WTC11 (cell line): Measurements from ENCODE around the gene FEZF1. TPM values are rescaled to one million over a fixed set of nuclear protein-coding genes. Genes with fewer than 3 reads are reported as not detected.

ENCODE experiments used
- ATAC-seq: fragments of 200-7000 bp; cut with Tn5 transposase; 2 replicates; pipeline ENCODE4 v1.10.0; 2021; ENCODE audit warnings: mild to moderate bottlenecking, moderate library complexity
- CTCF ChIA-PET: fragments of 300-600 bp; sonication (Branson Sonifier 250); formaldehyde crosslinking; loops from one replicate; lab custom pipeline; 2021; ENCODE audit warnings: antibody characterized with exemption; lab: Charles Lee
- POLR2A ChIA-PET: fragments of 350-600 bp; sonication (Branson Sonifier 250); formaldehyde crosslinking; loops from one replicate; lab custom pipeline; 2021; ENCODE audit warnings: antibody characterized with exemption; lab: Charles Lee
- DNase-seq: peaks from one replicate; pipeline ENCODE4 v3.0.0; 2021; ENCODE audit warnings: low spot score
- H3K27ac Mint-ChIP-seq: 2 replicates; pipeline ENCODE4 v1.8.0; 2021; ENCODE audit warnings: mixed read lengths
- H3K27me3 Mint-ChIP-seq: 2 replicates; pipeline ENCODE4 v1.8.0; 2021; ENCODE audit warnings: low read depth, mild to moderate bottlenecking, moderate library complexity, mixed read lengths
- H3K36me3 Mint-ChIP-seq: 2 replicates; pipeline ENCODE4 v1.8.0; 2021; ENCODE audit warnings: mixed read lengths
- H3K4me1 Mint-ChIP-seq: 2 replicates; pipeline ENCODE4 v1.8.0; 2022; ENCODE audit warnings: mixed read lengths
- H3K4me3 Mint-ChIP-seq: 2 replicates; pipeline ENCODE4 v1.8.0; 2021; ENCODE audit warnings: mild to moderate bottlenecking, moderate library complexity, mixed read lengths
- H3K9me3 Mint-ChIP-seq: 2 replicates; pipeline ENCODE4 v1.8.0; 2021; ENCODE audit warnings: mixed read lengths
- ATF1 ChIP-seq: sonication (generic); formaldehyde crosslinking; IDR thresholded peaks from 2 replicates; pipeline ENCODE4 v1.8.1; 2023; ENCODE audit warnings: mild to moderate bottlenecking, moderate library complexity, missing genetic modification reagents
- ELF4 ChIP-seq: sonication (generic); formaldehyde crosslinking; IDR thresholded peaks from 2 replicates; pipeline ENCODE4 v1.8.1; 2022; ENCODE audit warnings: low read depth, mild to moderate bottlenecking, moderate library complexity, missing genetic modification reagents
- GABPB1 ChIP-seq: sonication (generic); formaldehyde crosslinking; IDR thresholded peaks from 2 replicates; pipeline ENCODE4 v1.8.1; 2023; ENCODE audit warnings: mild to moderate bottlenecking, missing genetic modification reagents
- GTF2I ChIP-seq: fragments of 250-450 bp; sonication (Bioruptor Pico); conservative IDR thresholded peaks from 2 replicates; pipeline ENCODE4 v1.4.0; 2021; ENCODE audit warnings: mild to moderate bottlenecking
- HMGA2 ChIP-seq: fragments of 250-450 bp; sonication (Bioruptor Pico); IDR thresholded peaks from 2 replicates; pipeline ENCODE4 v1.4.0; 2021; ENCODE audit warnings: mild to moderate bottlenecking, moderate library complexity
- IRF2 ChIP-seq: sonication (generic); formaldehyde crosslinking; IDR thresholded peaks from 2 replicates; pipeline ENCODE4 v1.8.0; 2022; ENCODE audit warnings: low read depth, missing genetic modification reagents, borderline replicate concordance
- KAT7 ChIP-seq: sonication (generic); formaldehyde crosslinking; IDR thresholded peaks from 2 replicates; pipeline ENCODE4 v1.8.1; 2023; ENCODE audit warnings: missing genetic modification reagents, mild to moderate bottlenecking, borderline replicate concordance
- NFE2L1 ChIP-seq: sonication (generic); formaldehyde crosslinking; IDR thresholded peaks from 2 replicates; pipeline ENCODE4 v1.8.1; 2023; ENCODE audit warnings: missing genetic modification reagents
- NFYB ChIP-seq: sonication (generic); formaldehyde crosslinking; conservative IDR thresholded peaks from 2 replicates; pipeline ENCODE4 v1.8.0; 2022; ENCODE audit warnings: low read depth, missing genetic modification reagents
- NR3C1 ChIP-seq: sonication (generic); formaldehyde crosslinking; conservative IDR thresholded peaks from 2 replicates; pipeline ENCODE4 v1.8.1; 2023; ENCODE audit warnings: low read depth, mild to moderate bottlenecking, missing genetic modification reagents
- TCF7 ChIP-seq: sonication (generic); formaldehyde crosslinking; IDR thresholded peaks from 2 replicates; pipeline ENCODE4 v1.8.0; 2022; ENCODE audit warnings: mild to moderate bottlenecking, low read depth, missing genetic modification reagents, moderate library complexity
- ZNF423 ChIP-seq: fragments of 250-450 bp; sonication (Bioruptor Pico); IDR thresholded peaks from 2 replicates; pipeline ENCODE4 v2.1.2; 2022; ENCODE audit warnings: mild to moderate bottlenecking, moderate library complexity
- total RNA-seq: library from RNA; stranded (reverse); gene quantifications from 3 replicates; pipeline ENCODE4 v1.2.3, GENCODE V29; 2021
- TF ChIP-seq, protein P1 (sequence below): sonication (generic); formaldehyde crosslinking; IDR thresholded peaks from 2 replicates; pipeline ENCODE4 v1.8.0; 2022; ENCODE audit warnings: mild to moderate bottlenecking, missing genetic modification reagents
- TF ChIP-seq, protein P2 (sequence below): sonication (generic); formaldehyde crosslinking; IDR thresholded peaks from 2 replicates; pipeline ENCODE4 v1.8.0; 2023; ENCODE audit warnings: missing genetic modification reagents
- TF ChIP-seq, protein P3 (sequence below): sonication (generic); formaldehyde crosslinking; IDR thresholded peaks from 2 replicates; pipeline ENCODE4 v1.8.0; 2022; ENCODE audit warnings: mild to moderate bottlenecking, missing genetic modification reagents
- TF ChIP-seq, protein P4 (sequence below): sonication (generic); formaldehyde crosslinking; IDR thresholded peaks from 2 replicates; pipeline ENCODE4 v1.8.0; 2022; ENCODE audit warnings: missing genetic modification reagents
- TF ChIP-seq, protein P5 (sequence below): sonication (generic); formaldehyde crosslinking; IDR thresholded peaks from 2 replicates; pipeline ENCODE4 v1.8.1; 2022; ENCODE audit warnings: low read depth, mild to moderate bottlenecking, moderate library complexity, missing genetic modification reagents, borderline replicate concordance
- TF ChIP-seq, protein P6 (sequence below): sonication (generic); formaldehyde crosslinking; IDR thresholded peaks from 2 replicates; pipeline ENCODE4 v1.8.0; 2023; ENCODE audit warnings: missing genetic modification reagents, mild to moderate bottlenecking, borderline replicate concordance

FEZF1 gene
- total RNA-seq, 1 experiment from 2014 or later = 20.0 TPM

DNA sequence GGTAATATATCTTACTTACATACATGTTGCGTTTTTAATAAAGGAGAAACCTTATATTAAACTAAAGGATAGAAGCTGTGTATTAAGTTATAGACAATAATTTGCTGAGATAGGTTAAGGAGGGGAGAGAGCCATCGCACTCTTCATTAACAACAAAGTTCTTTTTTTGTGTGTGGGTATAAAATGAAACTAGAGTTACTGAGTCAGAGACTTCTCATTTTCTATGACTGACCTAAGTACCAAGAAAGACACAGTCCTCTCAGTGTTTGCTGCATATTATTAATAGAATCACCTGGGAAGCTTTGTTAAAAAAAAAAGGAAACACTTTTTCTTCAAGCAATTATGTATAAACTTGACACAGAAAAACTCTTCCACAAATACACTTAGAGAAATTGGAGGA is 31.4 kb downstream of the FEZF1 start:
- TF ChIP-seq IRF2 (no peak), KAT7 (no peak), NR3C1 (CRISPR knock-in tag) (no peak), NFYB (CRISPR knock-in tag) (no peak), NFE2L1 (CRISPR knock-in tag) (no peak)
- TF ChIP-seq, protein P1, sequence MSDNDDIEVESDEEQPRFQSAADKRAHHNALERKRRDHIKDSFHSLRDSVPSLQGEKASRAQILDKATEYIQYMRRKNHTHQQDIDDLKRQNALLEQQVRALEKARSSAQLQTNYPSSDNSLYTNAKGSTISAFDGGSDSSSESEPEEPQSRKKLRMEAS (CRISPR knock-in tag) = no peak
- TF ChIP-seq, protein P2, sequence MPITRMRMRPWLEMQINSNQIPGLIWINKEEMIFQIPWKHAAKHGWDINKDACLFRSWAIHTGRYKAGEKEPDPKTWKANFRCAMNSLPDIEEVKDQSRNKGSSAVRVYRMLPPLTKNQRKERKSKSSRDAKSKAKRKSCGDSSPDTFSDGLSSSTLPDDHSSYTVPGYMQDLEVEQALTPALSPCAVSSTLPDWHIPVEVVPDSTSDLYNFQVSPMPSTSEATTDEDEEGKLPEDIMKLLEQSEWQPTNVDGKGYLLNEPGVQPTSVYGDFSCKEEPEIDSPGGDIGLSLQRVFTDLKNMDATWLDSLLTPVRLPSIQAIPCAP (CRISPR knock-in tag) = no peak
- ATAC-seq (no peak), DNase-seq (no peak)
- Mint-ChIP-seq H3K27me3 (no peaks in the 10 kb centered on the region), H3K4me3 (no peak overlapping the region), H3K9me3 (peaks cover 10% of the 10 kb centered on the region), H3K36me3 (no peaks in the 10 kb centered on the region), H3K27ac (no peak overlapping the region), H3K4me1 (peaks cover 10% of the 10 kb centered on the region)
- ChIA-PET CTCF (no interaction called here), POLR2A (no interaction called here)

DNA sequence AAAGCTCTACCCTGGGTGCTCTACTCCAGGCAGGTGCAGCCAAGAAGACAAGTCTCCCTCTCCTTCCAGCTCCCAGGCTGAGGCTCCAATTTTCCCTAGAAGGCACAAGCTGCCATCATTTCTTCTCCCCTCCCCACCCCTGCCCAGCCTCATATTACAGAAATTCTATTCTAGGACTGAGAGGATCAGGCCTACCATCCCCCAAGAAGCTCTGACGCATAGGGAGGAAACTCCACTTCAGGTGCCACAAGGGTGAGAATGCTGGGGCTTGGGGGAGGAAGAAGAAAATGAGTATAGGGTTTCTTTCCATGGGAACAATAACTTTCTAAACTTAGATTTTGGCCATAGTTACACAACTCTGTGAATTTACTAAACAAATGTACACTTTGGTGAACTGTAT is 35.3 kb downstream of the FEZF1 start:
- POLR2A ChIA-PET = no interaction called here

DNA sequence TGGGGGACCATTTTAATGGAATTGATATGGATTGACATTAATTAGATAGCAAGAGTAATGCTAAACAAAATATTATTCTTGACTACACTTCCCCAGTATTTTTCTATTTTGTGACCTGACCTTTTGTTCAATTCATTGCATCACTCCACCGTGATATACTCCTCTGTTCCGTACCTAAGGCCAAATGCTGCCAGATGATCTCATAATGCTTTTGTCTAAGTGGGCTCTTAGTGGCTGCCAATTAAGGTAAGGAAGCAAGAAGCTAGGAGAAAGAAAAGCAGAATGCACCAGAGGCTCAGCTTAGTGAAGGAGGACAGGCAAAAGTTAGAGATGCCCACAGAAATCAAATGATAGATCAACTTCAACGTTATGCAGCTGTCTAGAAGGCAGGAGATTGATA is 36.4 kb downstream of the FEZF1 start:
- no peak overlapping the region for H3K27ac Mint-ChIP-seq
- no peaks in the 10 kb centered on the region for H3K36me3 Mint-ChIP-seq
- no peak for ATAC-seq
- no peaks in the 10 kb centered on the region; the same call in 1 of the 2 replicates for H3K27me3 Mint-ChIP-seq
- POLR2A ChIA-PET = interaction anchor here (0.7 kb wide), 1 partner anchor 355 kb away, joined by 4 read pairs; no protein-coding TSS in a partner anchor
- peaks cover 7% of the 10 kb centered on the region for H3K4me1 Mint-ChIP-seq
- no peak for DNase-seq
- CTCF ChIA-PET = no interaction called here
- H3K4me3 Mint-ChIP-seq = no peak overlapping the region
- peaks cover 4% of the 10 kb centered on the region; the same call in 1 of the 2 replicates for H3K9me3 Mint-ChIP-seq
- TF ChIP-seq, protein P3, sequence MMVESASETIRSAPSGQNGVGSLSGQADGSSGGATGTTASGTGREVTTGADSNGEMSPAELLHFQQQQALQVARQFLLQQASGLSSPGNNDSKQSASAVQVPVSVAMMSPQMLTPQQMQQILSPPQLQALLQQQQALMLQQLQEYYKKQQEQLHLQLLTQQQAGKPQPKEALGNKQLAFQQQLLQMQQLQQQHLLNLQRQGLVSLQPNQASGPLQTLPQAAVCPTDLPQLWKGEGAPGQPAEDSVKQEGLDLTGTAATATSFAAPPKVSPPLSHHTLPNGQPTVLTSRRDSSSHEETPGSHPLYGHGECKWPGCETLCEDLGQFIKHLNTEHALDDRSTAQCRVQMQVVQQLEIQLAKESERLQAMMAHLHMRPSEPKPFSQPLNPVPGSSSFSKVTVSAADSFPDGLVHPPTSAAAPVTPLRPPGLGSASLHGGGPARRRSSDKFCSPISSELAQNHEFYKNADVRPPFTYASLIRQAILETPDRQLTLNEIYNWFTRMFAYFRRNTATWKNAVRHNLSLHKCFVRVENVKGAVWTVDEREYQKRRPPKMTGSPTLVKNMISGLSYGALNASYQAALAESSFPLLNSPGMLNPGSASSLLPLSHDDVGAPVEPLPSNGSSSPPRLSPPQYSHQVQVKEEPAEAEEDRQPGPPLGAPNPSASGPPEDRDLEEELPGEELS (CRISPR knock-in tag) = no peak
- TF ChIP-seq ZNF423 (CRISPR knock-in tag) (no peak), NR3C1 (CRISPR knock-in tag) (no peak)
- TF ChIP-seq, protein P4, sequence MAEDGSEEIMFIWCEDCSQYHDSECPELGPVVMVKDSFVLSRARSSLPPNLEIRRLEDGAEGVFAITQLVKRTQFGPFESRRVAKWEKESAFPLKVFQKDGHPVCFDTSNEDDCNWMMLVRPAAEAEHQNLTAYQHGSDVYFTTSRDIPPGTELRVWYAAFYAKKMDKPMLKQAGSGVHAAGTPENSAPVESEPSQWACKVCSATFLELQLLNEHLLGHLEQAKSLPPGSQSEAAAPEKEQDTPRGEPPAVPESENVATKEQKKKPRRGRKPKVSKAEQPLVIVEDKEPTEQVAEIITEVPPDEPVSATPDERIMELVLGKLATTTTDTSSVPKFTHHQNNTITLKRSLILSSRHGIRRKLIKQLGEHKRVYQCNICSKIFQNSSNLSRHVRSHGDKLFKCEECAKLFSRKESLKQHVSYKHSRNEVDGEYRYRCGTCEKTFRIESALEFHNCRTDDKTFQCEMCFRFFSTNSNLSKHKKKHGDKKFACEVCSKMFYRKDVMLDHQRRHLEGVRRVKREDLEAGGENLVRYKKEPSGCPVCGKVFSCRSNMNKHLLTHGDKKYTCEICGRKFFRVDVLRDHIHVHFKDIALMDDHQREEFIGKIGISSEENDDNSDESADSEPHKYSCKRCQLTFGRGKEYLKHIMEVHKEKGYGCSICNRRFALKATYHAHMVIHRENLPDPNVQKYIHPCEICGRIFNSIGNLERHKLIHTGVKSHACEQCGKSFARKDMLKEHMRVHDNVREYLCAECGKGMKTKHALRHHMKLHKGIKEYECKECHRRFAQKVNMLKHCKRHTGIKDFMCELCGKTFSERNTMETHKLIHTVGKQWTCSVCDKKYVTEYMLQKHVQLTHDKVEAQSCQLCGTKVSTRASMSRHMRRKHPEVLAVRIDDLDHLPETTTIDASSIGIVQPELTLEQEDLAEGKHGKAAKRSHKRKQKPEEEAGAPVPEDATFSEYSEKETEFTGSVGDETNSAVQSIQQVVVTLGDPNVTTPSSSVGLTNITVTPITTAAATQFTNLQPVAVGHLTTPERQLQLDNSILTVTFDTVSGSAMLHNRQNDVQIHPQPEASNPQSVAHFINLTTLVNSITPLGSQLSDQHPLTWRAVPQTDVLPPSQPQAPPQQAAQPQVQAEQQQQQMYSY (CRISPR knock-in tag) = no peak

More for the DNA sequence above, 35.3 kb downstream of the FEZF1 start:
- no peaks in the 10 kb centered on the region for H3K36me3 Mint-ChIP-seq
- ATAC-seq (peak; percentile 77), DNase-seq (no peak)
- H3K9me3 Mint-ChIP-seq = peaks cover 4% of the 10 kb centered on the region; the same call in 1 of the 2 replicates
- TF ChIP-seq ELF4 (CRISPR knock-in tag) (no peak), TCF7 (CRISPR knock-in tag) (no peak), ATF1 (CRISPR knock-in tag) (no peak), GABPB1 (CRISPR knock-in tag) (no peak), HMGA2 (CRISPR knock-in tag) (no peak), KAT7 (no peak), GTF2I (CRISPR knock-in tag) (no peak)
- TF ChIP-seq, protein P5, sequence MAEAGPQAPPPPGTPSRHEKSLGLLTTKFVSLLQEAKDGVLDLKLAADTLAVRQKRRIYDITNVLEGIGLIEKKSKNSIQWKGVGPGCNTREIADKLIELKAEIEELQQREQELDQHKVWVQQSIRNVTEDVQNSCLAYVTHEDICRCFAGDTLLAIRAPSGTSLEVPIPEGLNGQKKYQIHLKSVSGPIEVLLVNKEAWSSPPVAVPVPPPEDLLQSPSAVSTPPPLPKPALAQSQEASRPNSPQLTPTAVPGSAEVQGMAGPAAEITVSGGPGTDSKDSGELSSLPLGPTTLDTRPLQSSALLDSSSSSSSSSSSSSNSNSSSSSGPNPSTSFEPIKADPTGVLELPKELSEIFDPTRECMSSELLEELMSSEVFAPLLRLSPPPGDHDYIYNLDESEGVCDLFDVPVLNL (CRISPR knock-in tag) = no peak
- TF ChIP-seq, protein P1 (CRISPR knock-in tag) = no peak
- TF ChIP-seq, protein P6, sequence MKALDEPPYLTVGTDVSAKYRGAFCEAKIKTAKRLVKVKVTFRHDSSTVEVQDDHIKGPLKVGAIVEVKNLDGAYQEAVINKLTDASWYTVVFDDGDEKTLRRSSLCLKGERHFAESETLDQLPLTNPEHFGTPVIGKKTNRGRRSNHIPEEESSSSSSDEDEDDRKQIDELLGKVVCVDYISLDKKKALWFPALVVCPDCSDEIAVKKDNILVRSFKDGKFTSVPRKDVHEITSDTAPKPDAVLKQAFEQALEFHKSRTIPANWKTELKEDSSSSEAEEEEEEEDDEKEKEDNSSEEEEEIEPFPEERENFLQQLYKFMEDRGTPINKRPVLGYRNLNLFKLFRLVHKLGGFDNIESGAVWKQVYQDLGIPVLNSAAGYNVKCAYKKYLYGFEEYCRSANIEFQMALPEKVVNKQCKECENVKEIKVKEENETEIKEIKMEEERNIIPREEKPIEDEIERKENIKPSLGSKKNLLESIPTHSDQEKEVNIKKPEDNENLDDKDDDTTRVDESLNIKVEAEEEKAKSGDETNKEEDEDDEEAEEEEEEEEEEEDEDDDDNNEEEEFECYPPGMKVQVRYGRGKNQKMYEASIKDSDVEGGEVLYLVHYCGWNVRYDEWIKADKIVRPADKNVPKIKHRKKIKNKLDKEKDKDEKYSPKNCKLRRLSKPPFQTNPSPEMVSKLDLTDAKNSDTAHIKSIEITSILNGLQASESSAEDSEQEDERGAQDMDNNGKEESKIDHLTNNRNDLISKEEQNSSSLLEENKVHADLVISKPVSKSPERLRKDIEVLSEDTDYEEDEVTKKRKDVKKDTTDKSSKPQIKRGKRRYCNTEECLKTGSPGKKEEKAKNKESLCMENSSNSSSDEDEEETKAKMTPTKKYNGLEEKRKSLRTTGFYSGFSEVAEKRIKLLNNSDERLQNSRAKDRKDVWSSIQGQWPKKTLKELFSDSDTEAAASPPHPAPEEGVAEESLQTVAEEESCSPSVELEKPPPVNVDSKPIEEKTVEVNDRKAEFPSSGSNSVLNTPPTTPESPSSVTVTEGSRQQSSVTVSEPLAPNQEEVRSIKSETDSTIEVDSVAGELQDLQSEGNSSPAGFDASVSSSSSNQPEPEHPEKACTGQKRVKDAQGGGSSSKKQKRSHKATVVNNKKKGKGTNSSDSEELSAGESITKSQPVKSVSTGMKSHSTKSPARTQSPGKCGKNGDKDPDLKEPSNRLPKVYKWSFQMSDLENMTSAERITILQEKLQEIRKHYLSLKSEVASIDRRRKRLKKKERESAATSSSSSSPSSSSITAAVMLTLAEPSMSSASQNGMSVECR (CRISPR knock-in tag) = no peak
- no peak overlapping the region for H3K4me3 Mint-ChIP-seq
- H3K4me1 Mint-ChIP-seq = peaks cover 7% of the 10 kb centered on the region
- no peaks in the 10 kb centered on the region; the same call in 1 of the 2 replicates for H3K27me3 Mint-ChIP-seq
- CTCF ChIA-PET = no interaction called here
- H3K27ac Mint-ChIP-seq = no peak overlapping the region
